ENCODE data around the gene EPS8. TPM values are rescaled to one million over a fixed set of nuclear protein-coding genes. Genes with fewer than 3 reads are reported as not detected.
A peak's percentile ranks its signal among the peaks of the same experiment; 100 is the strongest.

Gene EPS8
- polyA plus RNA-seq, 1 of the 3 experiments (the other 2 are of a cell fraction): 19.8 TPM

GRCh38 chr12:15808652-15809051, 19.5 kb upstream of the EPS8 start:
- Histone ChIP-seq H3K27me3 (ENCODE audit: insufficient read depth) (no peaks in the 10 kb centered on the region), H3K4me3 (ENCODE audit: low read depth in 2 of 2, low read length in 1 of 2) (no peak overlapping the region), H3K9ac (no peak overlapping the region), H3K4me2 (no peak overlapping the region), H3K79me2 (ENCODE audit: insufficient read depth) (no peaks in the 10 kb centered on the region), H3K36me3 (replicated peaks in 1 of 2; ENCODE audit: control insufficient read depth in 1 of 2, insufficient read depth in 2 of 2, low read length in 1 of 2) (no peaks in the 10 kb centered on the region), H3K4me1 (ENCODE audit: control insufficient read depth in 1 of 2, insufficient read depth in 2 of 2, low read depth in 1 of 2, low read length in 1 of 2) (no peaks in the 10 kb centered on the region), H3F3A (replicated peaks; ENCODE audit: insufficient read depth) (no peaks in the 10 kb centered on the region), H2AFZ (ENCODE audit: low read depth) (peak overlapping the region; percentile 48), H3K27ac (ENCODE audit: low read depth in 2 of 2, low read length in 1 of 2) (no peak overlapping the region), H3K9me3 (no peaks in the 10 kb centered on the region), H4K20me1 (ENCODE audit: insufficient read depth) (no peaks in the 10 kb centered on the region), H3K9me2 (no peaks in the 10 kb centered on the region)
- DNase-seq: no peak
- ChIA-PET CTCF (interaction anchor here (2.1 kb wide), 1 partner anchor 219 kb away, joined by 6 read pairs; no protein-coding TSS in a partner anchor), POLR2A (no interaction called here)
- no peak for TF ChIP-seq IRF3 (IDR thresholded peaks at IDR 0.05; ENCODE audit: low read depth, low read length)
- no peak for TF ChIP-seq TAF1 (IDR thresholded peaks at IDR 0.05; ENCODE audit: borderline replicate concordance, low read depth, low read length)
- no peak for TF ChIP-seq EP300 (IDR thresholded peaks at IDR 0.05; ENCODE audit: borderline replicate concordance in 1 of 2, low read depth in 1 of 2, low read length in 1 of 2)
- no peak for TF ChIP-seq JUND (IDR thresholded peaks at IDR 0.05)
- TF ChIP-seq SIN3A (IDR thresholded peaks at IDR 0.05; ENCODE audit: borderline replicate concordance, low read depth, low read length): no peak
- TF ChIP-seq GABPA (IDR thresholded peaks at IDR 0.05; ENCODE audit: low read depth): no peak
- no peak for TF ChIP-seq TCF12 (IDR thresholded peaks at IDR 0.05)
- no peak for TF ChIP-seq NFIC (IDR thresholded peaks at IDR 0.05; ENCODE audit: borderline replicate concordance)
- no peak for TF ChIP-seq RAD21 (IDR thresholded peaks at IDR 0.05; ENCODE audit: low read length)
- TF ChIP-seq USF2 (IDR thresholded peaks at IDR 0.05; ENCODE audit: borderline replicate concordance, low read depth, low read length): no peak
- no peak for TF ChIP-seq EZH2phosphoT487 (IDR thresholded peaks at IDR 0.05; ENCODE audit: borderline replicate concordance, low read depth)
- no peak for TF ChIP-seq POLR2AphosphoS5 (IDR thresholded peaks at IDR 0.05; ENCODE audit: low read depth, low read length)
- no peak for TF ChIP-seq ZBTB33 (IDR thresholded peaks at IDR 0.05; ENCODE audit: borderline replicate concordance, low read depth)
- no peak for TF ChIP-seq FOXJ3 (CRISPR knock-in tag; IDR thresholded peaks at IDR 0.05)
- TF ChIP-seq NRF1 (IDR thresholded peaks at IDR 0.05; ENCODE audit: low read depth, low read length): no peak
- no peak for TF ChIP-seq GATA2 (CRISPR knock-in tag; IDR thresholded peaks at IDR 0.05)
- no peak for TF ChIP-seq PBX3 (IDR thresholded peaks at IDR 0.05)
- 37% methylated on average over 3 of the region's 3 CpGs for WGBS (ENCODE audit: low lambda C conversion rate)

All from SK-N-SH (cell line).